ENCODE results near the gene SLAIN1.
A peak's percentile ranks its signal among the peaks of the same experiment; 100 is the strongest.

Gene SLAIN1

DNA sequence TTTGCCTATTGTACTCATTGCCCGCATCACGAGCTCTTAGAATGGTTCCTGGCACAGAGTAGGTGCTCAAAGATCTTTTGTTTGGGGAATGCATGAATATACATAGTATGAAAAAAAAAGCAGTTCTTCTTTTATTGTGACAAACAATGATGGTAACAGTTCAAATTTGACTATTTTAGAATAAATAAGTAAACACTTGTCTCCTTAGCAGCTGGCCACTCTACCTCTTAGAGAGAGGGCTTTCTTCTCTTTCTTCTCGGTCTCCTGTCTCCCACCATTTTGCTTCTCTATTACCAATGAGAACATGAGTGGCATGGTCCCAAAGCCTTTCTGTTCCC, 639 bp upstream of the SLAIN1 start:
- Histone ChIP-seq H3K36me3 (ENCODE audit: control insufficient read depth in 2 of 2, insufficient read depth in 1 of 2, low read length in 2 of 2) (no peaks in the 10 kb centered on the region), H3K9me3 (ENCODE audit: control insufficient read depth, insufficient read depth, low read depth, low read length) (no peaks in the 10 kb centered on the region), H3K4me3 (ENCODE audit: low read depth, low read length) (peak overlapping the region; percentile 45), H3K27ac (ENCODE audit: extremely low read depth, low read depth, low read length) (no peak overlapping the region), H3K4me1 (ENCODE audit: control insufficient read depth, insufficient read depth, low read length) (no peaks in the 10 kb centered on the region)
- CTCF ChIA-PET, result no interaction called here
- TF ChIP-seq ZNF624 (tag by site-specific recombination; IDR thresholded peaks at IDR 0.05) (no peak), ZNF366 (tag by site-specific recombination; conservative IDR thresholded peaks at IDR 0.05) (0 out of 2 replicates have a peak, but pooled peaks have one; percentile 14), ZNF596 (tag by site-specific recombination; IDR thresholded peaks at IDR 0.05) (0 out of 2 replicates have a peak, but pooled peaks have one; percentile 22)
- POLR2A ChIA-PET, result interaction anchor here (1.0 kb wide), 1 partner anchor 370 kb away, joined by 3 read pairs; the partner anchor contains the start of gene MYCBP2

DNA sequence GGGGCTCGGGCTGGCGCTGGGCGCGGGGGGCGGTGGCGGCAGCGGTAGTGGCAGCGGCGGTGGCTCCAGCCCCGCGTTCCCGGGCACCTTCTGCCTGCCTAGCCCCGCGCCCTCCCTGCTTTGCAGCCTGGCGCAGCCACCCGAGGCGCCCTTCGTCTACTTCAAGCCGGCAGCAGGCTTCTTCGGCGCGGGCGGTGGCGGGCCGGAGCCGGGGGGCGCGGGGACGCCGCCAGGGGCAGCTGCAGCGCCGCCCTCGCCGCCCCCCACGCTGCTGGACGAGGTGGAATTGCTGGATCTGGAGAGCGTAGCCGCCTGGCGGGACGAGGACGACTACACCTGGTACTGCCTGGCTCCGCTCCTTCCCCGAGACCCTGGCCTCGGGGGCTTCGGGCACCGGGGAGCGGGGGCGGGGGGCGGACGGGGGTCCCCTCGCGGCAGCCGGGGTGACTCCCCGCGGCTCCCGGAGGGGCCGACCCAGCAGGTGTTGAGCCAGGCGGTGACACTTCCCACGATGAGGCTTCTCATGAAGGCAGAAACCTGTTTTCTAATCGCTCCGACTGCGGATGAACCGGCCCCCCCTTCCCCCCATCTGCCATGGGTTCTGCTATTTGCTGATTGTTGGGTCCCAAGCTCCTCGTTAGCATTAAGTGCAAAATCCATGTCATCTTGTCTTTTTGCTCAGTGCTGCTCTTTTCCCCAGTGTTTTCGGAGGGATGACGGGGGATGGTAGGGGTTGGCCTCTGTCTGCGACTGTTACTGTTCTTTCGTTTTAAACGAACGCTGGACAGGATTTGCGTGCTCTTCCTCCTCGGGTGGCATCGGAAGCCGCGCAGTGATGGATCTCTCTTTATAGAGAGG, 943 bp downstream of the SLAIN1 start:
- POLR2A ChIA-PET, result interaction anchor here (0.5 kb wide), 1 partner anchor 813 kb away, joined by 3 read pairs; no protein-coding TSS in a partner anchor
- Histone ChIP-seq H3K9me3 (ENCODE audit: control insufficient read depth, insufficient read depth, low read depth, low read length) (no peaks in the 10 kb centered on the region), H3K27ac (ENCODE audit: extremely low read depth, low read depth, low read length) (peak overlapping the region; percentile 66; the same call in 1 of the 2 replicates), H3K4me1 (ENCODE audit: control insufficient read depth, insufficient read depth, low read length) (no peaks in the 10 kb centered on the region), H3K4me3 (ENCODE audit: low read depth, low read length) (peak overlapping the region; percentile 75), H3K36me3 (ENCODE audit: control insufficient read depth in 2 of 2, insufficient read depth in 1 of 2, low read length in 2 of 2) (no peaks in the 10 kb centered on the region)
- CTCF ChIA-PET, result interaction anchor here (0.7 kb wide), 1 partner anchor 34 kb away, joined by 4 read pairs; no protein-coding TSS in a partner anchor
- TF ChIP-seq ZNF138 (tag by site-specific recombination; IDR thresholded peaks at IDR 0.05; ENCODE audit: borderline replicate concordance) (no peak), ZBTB20 (tag by site-specific recombination; IDR thresholded peaks at IDR 0.05) (peak; percentile 29; the same call in 1 of the 2 replicates), ZNF629 (tag by site-specific recombination; IDR thresholded peaks at IDR 0.05) (0 out of 2 replicates have a peak, but pooled peaks have one; percentile 9), BCL11B (tag by site-specific recombination; IDR thresholded peaks at IDR 0.05; ENCODE audit: low read depth) (no peak), PATZ1 (tag by site-specific recombination; IDR thresholded peaks at IDR 0.05) (peak; percentile 51; the same call in 1 of the 2 replicates), SP2 (tag by site-specific recombination; IDR thresholded peaks at IDR 0.05) (peak; percentile 48), ZNF549 (tag by site-specific recombination; IDR thresholded peaks at IDR 0.05) (no peak), ZNF175 (tag by site-specific recombination; IDR thresholded peaks at IDR 0.05) (no peak), ZNF140 (tag by site-specific recombination; IDR thresholded peaks at IDR 0.05) (peak; percentile 20; the same call in 1 of the 2 replicates), ZEB2 (tag by site-specific recombination; IDR thresholded peaks at IDR 0.05) (peak; percentile 45; the same call in 1 of the 2 replicates), ZNF335 (tag by site-specific recombination; conservative IDR thresholded peaks at IDR 0.05) (peak; percentile 46), FEZF1 (tag by site-specific recombination; IDR thresholded peaks at IDR 0.05) (peak; percentile 89), TRIM28 (IDR thresholded peaks at IDR 0.05; ENCODE audit: borderline replicate concordance, low read length) (0 out of 2 replicates have a peak, but pooled peaks have one; percentile 49), GLIS1 (tag by site-specific recombination; IDR thresholded peaks at IDR 0.05) (peak; percentile 31; the same call in 1 of the 2 replicates), ZNF600 (tag by site-specific recombination; IDR thresholded peaks at IDR 0.05) (peak; percentile 59), ZBTB17 (tag by site-specific recombination; IDR thresholded peaks at IDR 0.05) (peak; percentile 74), ZBTB26 (tag by site-specific recombination; optimal IDR thresholded peaks at IDR 0.05) (peak; percentile 15), ZNF623 (tag by site-specific recombination; IDR thresholded peaks at IDR 0.05) (no peak), RBAK (tag by site-specific recombination; IDR thresholded peaks at IDR 0.05) (no peak), ZBTB11 (tag by site-specific recombination; conservative IDR thresholded peaks at IDR 0.05; ENCODE audit: low read depth) (no peak), ZNF366 (tag by site-specific recombination; conservative IDR thresholded peaks at IDR 0.05) (peak; percentile 69), ZSCAN30 (tag by site-specific recombination; IDR thresholded peaks at IDR 0.05) (no peak), ZNF514 (tag by site-specific recombination; IDR thresholded peaks at IDR 0.05) (no peak), GLIS2 (tag by site-specific recombination; IDR thresholded peaks at IDR 0.05) (peak; percentile 40), ZNF391 (tag by site-specific recombination; IDR thresholded peaks at IDR 0.05; ENCODE audit: borderline replicate concordance, low read depth) (no peak), ZNF707 (tag by site-specific recombination; IDR thresholded peaks at IDR 0.05) (no peak), ZNF561 (tag by site-specific recombination; IDR thresholded peaks at IDR 0.05; ENCODE audit: borderline replicate concordance) (no peak)

Data from HEK293 (cell line).